Measurements from ENCODE around the gene PIMREG.

The PIMREG gene

DNA sequence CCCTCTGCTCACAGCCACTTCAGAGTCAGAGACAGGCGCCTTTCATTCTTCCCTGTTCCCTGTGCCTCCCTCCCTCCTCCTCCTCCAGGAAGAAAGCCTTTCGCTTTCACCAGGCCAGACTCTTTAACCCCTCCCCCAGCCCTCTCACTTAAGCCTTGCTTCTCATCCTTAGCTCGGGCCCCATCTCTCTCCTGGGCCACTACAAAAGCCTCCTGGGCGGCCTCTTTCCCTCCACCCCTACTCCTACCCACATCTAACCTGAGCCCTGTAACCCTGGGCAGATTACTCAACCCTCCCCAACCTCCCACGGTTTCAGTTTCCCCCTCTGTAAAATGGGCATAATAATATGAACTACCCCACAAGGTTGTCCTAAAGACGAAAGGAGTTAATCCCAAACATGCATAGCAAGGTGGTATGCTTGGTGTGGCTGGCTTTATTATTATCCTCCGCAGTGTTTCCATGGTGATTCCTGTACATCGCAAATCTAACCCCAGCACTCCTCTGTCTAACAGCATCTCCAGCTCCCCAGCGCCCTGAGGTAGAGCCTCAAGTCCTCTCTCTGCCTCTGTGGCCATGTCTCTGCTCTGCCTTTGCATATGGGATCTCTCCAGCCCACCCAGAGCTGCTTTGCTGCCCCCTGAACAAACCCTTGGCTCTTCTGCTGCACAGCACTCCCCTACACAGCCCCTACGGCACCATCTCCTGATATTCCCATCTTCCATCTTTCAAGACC lies 17.7 kb downstream of the PIMREG start:
- Histone ChIP-seq H2AFZ (ENCODE audit: low read depth, low read length) (no peak overlapping the region), H3K4me3 (ENCODE audit: low read depth in 1 of 2, low read length in 2 of 2) (no peak overlapping the region), H3K4me2 (ENCODE audit: insufficient read depth, low read length) (no peak overlapping the region), H3K79me2 (ENCODE audit: insufficient read depth, low read length) (no peaks in the 10 kb centered on the region), H3K27me3 (ENCODE audit: insufficient read depth, low read length, poor library complexity) (peaks cover under 1% of the 10 kb centered on the region), H3K4me1 (ENCODE audit: insufficient read depth, low read length) (no peaks in the 10 kb centered on the region), H3K9me3 (ENCODE audit: insufficient read depth, low read length, severe bottlenecking) (no peaks in the 10 kb centered on the region), H4K20me1 (ENCODE audit: insufficient read depth, low read length) (no peaks in the 10 kb centered on the region), H3K27ac (ENCODE audit: low read length) (no peak overlapping the region), H3K36me3 (ENCODE audit: insufficient read depth, low read length) (no peaks in the 10 kb centered on the region), H3K9ac (ENCODE audit: low read depth, low read length) (no peak overlapping the region)
- ATAC-seq (ENCODE audit: insufficient read depth, low read depth), result peak; percentile 64
- no peak for TF ChIP-seq EZH2 (IDR thresholded peaks at IDR 0.05; ENCODE audit: borderline replicate concordance, low read depth, low read length, severe bottlenecking)
- TF ChIP-seq, protein P1, sequence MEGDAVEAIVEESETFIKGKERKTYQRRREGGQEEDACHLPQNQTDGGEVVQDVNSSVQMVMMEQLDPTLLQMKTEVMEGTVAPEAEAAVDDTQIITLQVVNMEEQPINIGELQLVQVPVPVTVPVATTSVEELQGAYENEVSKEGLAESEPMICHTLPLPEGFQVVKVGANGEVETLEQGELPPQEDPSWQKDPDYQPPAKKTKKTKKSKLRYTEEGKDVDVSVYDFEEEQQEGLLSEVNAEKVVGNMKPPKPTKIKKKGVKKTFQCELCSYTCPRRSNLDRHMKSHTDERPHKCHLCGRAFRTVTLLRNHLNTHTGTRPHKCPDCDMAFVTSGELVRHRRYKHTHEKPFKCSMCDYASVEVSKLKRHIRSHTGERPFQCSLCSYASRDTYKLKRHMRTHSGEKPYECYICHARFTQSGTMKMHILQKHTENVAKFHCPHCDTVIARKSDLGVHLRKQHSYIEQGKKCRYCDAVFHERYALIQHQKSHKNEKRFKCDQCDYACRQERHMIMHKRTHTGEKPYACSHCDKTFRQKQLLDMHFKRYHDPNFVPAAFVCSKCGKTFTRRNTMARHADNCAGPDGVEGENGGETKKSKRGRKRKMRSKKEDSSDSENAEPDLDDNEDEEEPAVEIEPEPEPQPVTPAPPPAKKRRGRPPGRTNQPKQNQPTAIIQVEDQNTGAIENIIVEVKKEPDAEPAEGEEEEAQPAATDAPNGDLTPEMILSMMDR (IDR thresholded peaks at IDR 0.05; ENCODE audit: borderline replicate concordance, extremely low read depth, low read length, poor library complexity, severe bottlenecking), result no peak
- peak; percentile 37 for DNase-seq

DNA sequence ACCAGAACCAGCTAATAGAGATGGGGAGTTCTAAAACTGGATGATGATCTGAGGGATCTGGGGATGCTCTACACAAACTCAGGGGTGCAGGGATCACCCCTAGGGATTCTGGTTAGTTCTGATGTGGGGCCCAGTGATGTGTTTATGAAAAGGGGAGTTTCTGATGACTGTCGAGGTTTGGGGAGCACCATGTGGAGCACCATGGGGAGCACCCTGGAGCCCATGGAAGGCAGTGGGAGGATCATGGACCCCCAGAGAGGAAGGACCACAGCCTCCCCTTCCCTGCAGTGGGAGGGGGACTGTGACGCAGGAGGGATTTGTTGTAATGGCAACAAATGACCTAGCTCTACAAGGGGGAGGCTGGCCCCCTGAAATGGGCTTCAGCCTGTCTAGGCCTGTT lies 18.4 kb downstream of the PIMREG start:
- Histone ChIP-seq H3K4me2 (ENCODE audit: insufficient read depth, low read length) (no peak overlapping the region), H3K27ac (ENCODE audit: low read length) (no peak overlapping the region), H4K20me1 (ENCODE audit: insufficient read depth, low read length) (no peaks in the 10 kb centered on the region), H3K27me3 (ENCODE audit: insufficient read depth, low read length, poor library complexity) (peaks cover 5% of the 10 kb centered on the region), H3K9me3 (ENCODE audit: insufficient read depth, low read length, severe bottlenecking) (no peaks in the 10 kb centered on the region), H3K36me3 (ENCODE audit: insufficient read depth, low read length) (no peaks in the 10 kb centered on the region), H3K79me2 (ENCODE audit: insufficient read depth, low read length) (no peaks in the 10 kb centered on the region), H3K4me1 (ENCODE audit: insufficient read depth, low read length) (no peaks in the 10 kb centered on the region), H2AFZ (ENCODE audit: low read depth, low read length) (no peak overlapping the region), H3K4me3 (ENCODE audit: low read depth in 1 of 2, low read length in 2 of 2) (no peak overlapping the region), H3K9ac (ENCODE audit: low read depth, low read length) (no peak overlapping the region)
- DNase-seq (no peak), ATAC-seq (ENCODE audit: insufficient read depth, low read depth) (no peak)
- TF ChIP-seq EZH2 (IDR thresholded peaks at IDR 0.05; ENCODE audit: borderline replicate concordance, low read depth, low read length, severe bottlenecking), result no peak
- TF ChIP-seq, protein P1 (IDR thresholded peaks at IDR 0.05; ENCODE audit: borderline replicate concordance, extremely low read depth, low read length, poor library complexity, severe bottlenecking), result no peak

DNA sequence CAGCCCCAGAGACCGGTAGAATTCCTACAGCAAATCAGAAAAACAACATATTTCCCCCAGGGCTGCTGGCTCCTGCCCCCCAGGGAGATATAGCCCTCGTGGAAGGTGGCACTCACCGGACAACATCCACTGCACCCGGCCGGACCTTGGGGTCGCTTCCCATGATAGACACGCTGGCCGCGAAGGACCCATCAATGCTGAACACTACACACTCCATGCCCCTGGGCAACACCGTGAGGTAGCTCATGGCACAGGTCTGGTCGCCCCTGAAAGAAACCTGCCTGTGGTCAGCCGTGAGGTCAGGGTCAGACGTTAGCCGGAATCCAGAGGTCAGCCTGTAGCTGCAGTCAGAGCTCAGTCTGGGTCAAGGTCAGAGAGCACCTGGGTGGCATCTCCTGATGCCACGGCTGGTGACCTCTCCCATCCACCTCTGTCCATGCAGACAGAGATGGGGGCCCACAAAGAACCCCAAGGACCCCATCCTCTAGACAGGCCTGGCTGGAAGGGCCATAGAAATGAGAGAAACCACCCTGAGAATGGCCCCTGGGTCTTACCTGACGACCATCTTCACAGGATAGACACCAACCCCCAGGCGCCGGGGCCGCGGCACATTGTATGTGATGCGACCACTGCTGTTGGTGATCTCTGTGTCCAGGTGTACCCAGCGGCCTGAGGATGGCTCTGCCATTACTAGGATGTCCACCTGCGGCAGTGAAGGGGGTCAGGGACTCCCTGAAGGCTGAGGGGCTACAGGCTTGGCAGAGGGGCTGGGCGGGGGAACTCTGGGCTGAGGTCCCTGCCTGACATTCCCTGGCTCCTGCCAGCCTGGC lies 19.6 kb downstream of the PIMREG start:
- no peaks in the 10 kb centered on the region for H3K36me3 ChIP-seq (ENCODE audit: insufficient read depth, low read length)
- H3K4me3 ChIP-seq (ENCODE audit: low read depth in 1 of 2, low read length in 2 of 2), result no peak overlapping the region
- TF ChIP-seq, protein P1 (IDR thresholded peaks at IDR 0.05; ENCODE audit: borderline replicate concordance, extremely low read depth, low read length, poor library complexity, severe bottlenecking), result no peak
- TF ChIP-seq EZH2 (IDR thresholded peaks at IDR 0.05; ENCODE audit: borderline replicate concordance, low read depth, low read length, severe bottlenecking), result no peak
- H3K4me2 ChIP-seq (ENCODE audit: insufficient read depth, low read length), result no peak overlapping the region
- no peak for DNase-seq
- no peak for ATAC-seq (ENCODE audit: insufficient read depth, low read depth)
- H4K20me1 ChIP-seq (ENCODE audit: insufficient read depth, low read length), result no peaks in the 10 kb centered on the region
- no peaks in the 10 kb centered on the region for H3K4me1 ChIP-seq (ENCODE audit: insufficient read depth, low read length)
- no peak overlapping the region for H3K27ac ChIP-seq (ENCODE audit: low read length)
- peaks cover 5% of the 10 kb centered on the region for H3K27me3 ChIP-seq (ENCODE audit: insufficient read depth, low read length, poor library complexity)
- no peak overlapping the region for H2AFZ ChIP-seq (ENCODE audit: low read depth, low read length)
- H3K9ac ChIP-seq (ENCODE audit: low read depth, low read length), result no peak overlapping the region
- no peaks in the 10 kb centered on the region for H3K9me3 ChIP-seq (ENCODE audit: insufficient read depth, low read length, severe bottlenecking)
- H3K79me2 ChIP-seq (ENCODE audit: insufficient read depth, low read length), result no peaks in the 10 kb centered on the region
